ENCODE measurements around the gene SAMD9L. TPM values are rescaled to one million over a fixed set of nuclear protein-coding genes. Genes with fewer than 3 reads are reported as not detected.

Gene SAMD9L
- polyA plus RNA-seq, 3 donors = 12.5 to 31.8 (median 18.6) TPM

DNA sequence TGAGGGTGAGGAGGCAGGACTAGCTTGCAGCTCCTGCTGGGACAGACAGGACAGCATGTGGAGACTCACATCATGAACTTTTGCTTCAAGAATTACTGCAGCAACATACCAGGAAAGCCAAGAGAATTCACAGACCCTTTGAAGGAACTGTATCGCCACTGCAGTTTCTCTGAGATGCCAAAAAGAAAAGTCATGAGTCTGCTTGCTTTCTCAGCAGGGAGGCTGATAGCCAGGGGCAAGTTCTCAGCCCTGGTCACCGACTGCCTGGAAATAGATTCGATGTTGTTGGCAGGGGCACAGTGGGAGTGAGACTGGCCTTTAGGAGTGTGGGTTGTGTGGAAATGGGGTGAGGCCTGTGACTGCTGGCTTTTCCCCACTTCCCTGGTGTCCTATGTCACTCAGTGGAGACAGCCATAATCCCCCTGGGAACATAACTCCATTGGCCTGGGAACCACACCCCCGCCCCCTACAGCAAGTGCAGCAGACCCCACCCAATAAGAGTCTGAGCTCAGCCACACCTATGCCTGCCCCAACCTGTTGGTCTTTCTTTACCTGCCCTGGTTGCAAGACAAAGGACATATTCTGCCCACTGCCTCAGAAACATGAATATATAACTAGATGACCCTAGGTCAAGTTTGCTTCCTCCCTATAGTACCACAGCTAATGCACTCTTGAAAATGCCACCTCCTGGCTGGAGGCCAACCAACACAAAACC, 28.8 kb downstream of the SAMD9L start:
- Mint-ChIP-seq H3K36me3 (peaks cover 15 to 17% of the 10 kb centered on the region in 2 donors), H3K27ac (peak overlapping the region in 6 of 7 donors; percentile 8 to 85 (median 40)), H3K9me3 (peaks cover 3 to 30% (median 15%) of the 10 kb centered on the region in 7 donors), H3K4me1 (peaks cover 35% of the 10 kb centered on the region), H3K27me3 (ENCODE audit: low read depth in 3 of 3) (peaks cover 0 to 3% (median 0%) of the 10 kb centered on the region in 3 donors), H3K4me3 (no peak overlapping the region)
- no peak overlapping the region for H3K4me3 ChIP-seq (replicated peaks in 1 of 3; ENCODE audit: low read depth in 2 of 3, low read length in 3 of 3)
- TF ChIP-seq, protein P1, sequence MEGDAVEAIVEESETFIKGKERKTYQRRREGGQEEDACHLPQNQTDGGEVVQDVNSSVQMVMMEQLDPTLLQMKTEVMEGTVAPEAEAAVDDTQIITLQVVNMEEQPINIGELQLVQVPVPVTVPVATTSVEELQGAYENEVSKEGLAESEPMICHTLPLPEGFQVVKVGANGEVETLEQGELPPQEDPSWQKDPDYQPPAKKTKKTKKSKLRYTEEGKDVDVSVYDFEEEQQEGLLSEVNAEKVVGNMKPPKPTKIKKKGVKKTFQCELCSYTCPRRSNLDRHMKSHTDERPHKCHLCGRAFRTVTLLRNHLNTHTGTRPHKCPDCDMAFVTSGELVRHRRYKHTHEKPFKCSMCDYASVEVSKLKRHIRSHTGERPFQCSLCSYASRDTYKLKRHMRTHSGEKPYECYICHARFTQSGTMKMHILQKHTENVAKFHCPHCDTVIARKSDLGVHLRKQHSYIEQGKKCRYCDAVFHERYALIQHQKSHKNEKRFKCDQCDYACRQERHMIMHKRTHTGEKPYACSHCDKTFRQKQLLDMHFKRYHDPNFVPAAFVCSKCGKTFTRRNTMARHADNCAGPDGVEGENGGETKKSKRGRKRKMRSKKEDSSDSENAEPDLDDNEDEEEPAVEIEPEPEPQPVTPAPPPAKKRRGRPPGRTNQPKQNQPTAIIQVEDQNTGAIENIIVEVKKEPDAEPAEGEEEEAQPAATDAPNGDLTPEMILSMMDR (IDR thresholded peaks at IDR 0.05) = no peak
- H4K20me1 ChIP-seq (ENCODE audit: insufficient read depth, low read length) = no peaks in the 10 kb centered on the region
- intact Hi-C loops (cut with micrococcal nuclease) = no loop called here
- H3K9ac ChIP-seq (ENCODE audit: insufficient read depth, low read length, poor library complexity, severe bottlenecking) = no peak overlapping the region
- DNase-seq = no peak
- H3K79me2 ChIP-seq (ENCODE audit: insufficient read depth, low read length) = peaks cover 34% of the 10 kb centered on the region
- WGBS (ENCODE audit: insufficient coverage) = 96% methylated on average over 3 of the region's 4 CpGs
- H3K4me1 ChIP-seq (ENCODE audit: control insufficient read depth in 1 of 2, insufficient read depth in 2 of 2, low read length in 2 of 2) = peaks cover 19 to 34% of the 10 kb centered on the region in 2 donors
- peak overlapping the region; percentile 77 for H2AFZ ChIP-seq (ENCODE audit: insufficient read depth, low read depth, low read length, poor library complexity, severe bottlenecking)
- H3K36me3 ChIP-seq (replicated peaks in 1 of 2; ENCODE audit: control insufficient read depth in 1 of 2, insufficient read depth in 2 of 2, low read length in 2 of 2) = peaks cover 0 to 9% of the 10 kb centered on the region in 2 donors
- H3K27me3 ChIP-seq (ENCODE audit: control insufficient read depth in 2 of 2, insufficient read depth in 2 of 2, low read length in 2 of 2) = no peaks in the 10 kb centered on the region
- H3K27ac ChIP-seq (ENCODE audit: low read depth in 1 of 2, low read length in 2 of 2) = no peak overlapping the region
- H3K4me2 ChIP-seq (replicated peaks; ENCODE audit: extremely low read depth, low read length, poor library complexity, severe bottlenecking) = no peak overlapping the region
- peaks cover 0 to 7% of the 10 kb centered on the region in 2 donors for H3K9me3 ChIP-seq (replicated peaks in 1 of 2; ENCODE audit: control insufficient read depth in 1 of 2, insufficient read depth in 1 of 2, low read length in 2 of 2)

DNA sequence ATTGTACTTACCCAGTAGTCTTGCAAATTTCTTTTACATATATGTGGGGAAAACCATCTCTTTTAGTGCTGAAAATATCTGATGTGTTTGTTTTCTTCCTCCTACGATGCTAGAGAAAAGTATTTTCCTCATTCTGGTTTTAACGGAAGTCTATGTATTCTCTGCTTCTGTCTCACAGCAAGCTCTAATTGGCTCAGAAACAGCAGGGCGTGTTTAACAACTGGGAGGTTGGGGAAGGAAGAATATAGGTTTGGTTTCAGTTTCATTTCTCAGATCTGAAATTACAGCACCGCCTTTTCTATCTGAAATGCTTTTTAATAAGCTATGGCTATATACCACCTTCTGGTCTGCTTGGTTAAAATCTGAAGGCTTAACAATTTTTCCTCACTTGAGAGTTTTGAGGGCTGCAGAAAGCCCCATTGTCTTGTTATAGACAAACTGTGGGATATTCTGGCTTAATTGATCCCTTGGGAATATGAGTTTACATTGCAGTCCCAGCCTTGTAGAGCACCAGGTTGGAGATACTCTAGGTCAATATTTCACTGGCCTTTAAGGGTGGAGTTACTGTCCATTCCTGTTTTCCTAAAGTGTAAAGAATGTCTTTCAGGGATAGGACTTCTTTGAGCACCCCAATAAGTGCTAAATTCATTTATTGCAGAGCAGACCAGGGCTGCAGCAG, 30.2 kb downstream of the SAMD9L start, which contains the start of gene SAMD9:
TSS of gene SAMD9 (minus strand) at position 128 of the 679 bp plus-strand sequence. CDS start 11,882 bp downstream, outside the sequence.
- Histone ChIP-seq H3K27ac (ENCODE audit: low read depth in 1 of 2, low read length in 2 of 2) (peak within 1 kb of the TSS in 1 of 2 donors; percentile 85), H3K27me3 (ENCODE audit: control insufficient read depth in 2 of 2, insufficient read depth in 2 of 2, low read length in 2 of 2) (no peaks in the 10 kb centered on the region), H3K36me3 (replicated peaks in 1 of 2; ENCODE audit: control insufficient read depth in 1 of 2, insufficient read depth in 2 of 2, low read length in 2 of 2) (peaks cover 0 to 15% of the 10 kb centered on the region in 2 donors), H3K4me2 (replicated peaks; ENCODE audit: extremely low read depth, low read length, poor library complexity, severe bottlenecking) (peak within 1 kb of the TSS; percentile 79), H3K9ac (ENCODE audit: insufficient read depth, low read length, poor library complexity, severe bottlenecking) (peak within 1 kb of the TSS; percentile 59), H3K4me1 (ENCODE audit: control insufficient read depth in 1 of 2, insufficient read depth in 2 of 2, low read length in 2 of 2) (peaks cover 19 to 34% of the 10 kb centered on the region in 2 donors), H3K9me3 (replicated peaks in 1 of 2; ENCODE audit: control insufficient read depth in 1 of 2, insufficient read depth in 1 of 2, low read length in 2 of 2) (peaks cover 0 to 7% of the 10 kb centered on the region in 2 donors), H2AFZ (ENCODE audit: insufficient read depth, low read depth, low read length, poor library complexity, severe bottlenecking) (peak within 1 kb of the TSS; percentile 77), H3K79me2 (ENCODE audit: insufficient read depth, low read length) (peaks cover 36% of the 10 kb centered on the region), H3K4me3 (replicated peaks in 1 of 3; ENCODE audit: low read depth in 2 of 3, low read length in 3 of 3) (peak within 1 kb of the TSS; percentile 38 to 85 (median 78)), H4K20me1 (ENCODE audit: insufficient read depth, low read length) (no peaks in the 10 kb centered on the region)
- peaks cover 37% of the 10 kb centered on the region for H3K4me1 Mint-ChIP-seq
- H3K36me3 Mint-ChIP-seq = peaks cover 27 to 28% of the 10 kb centered on the region in 2 donors
- H3K27me3 Mint-ChIP-seq (ENCODE audit: low read depth in 3 of 3) = peaks cover 0 to 3% (median 0%) of the 10 kb centered on the region in 3 donors
- peak; percentile 77 to 87 (median 86) for DNase-seq
- H3K4me3 Mint-ChIP-seq = peak within 1 kb of the TSS; percentile 64 to 93
- intact Hi-C loops (cut with micrococcal nuclease) = no loop called here
- WGBS (ENCODE audit: insufficient coverage) = 0% methylated on average over 1 of the region's 4 CpGs
- TF ChIP-seq, protein P1 (IDR thresholded peaks at IDR 0.05) = no peak
- H3K27ac Mint-ChIP-seq = peak within 1 kb of the TSS; percentile 80 to 91 (median 88)
- H3K9me3 Mint-ChIP-seq = peaks cover 7 to 34% (median 18%) of the 10 kb centered on the region in 7 donors
